ENCODE results near the gene B3GALT5. TPM values are rescaled to one million over a fixed set of nuclear protein-coding genes. Genes with fewer than 3 reads are reported as not detected.
A peak's percentile ranks its signal among the peaks of the same experiment; 100 is the strongest.
"Not testable (repeated sequence)": the region's sequence is repeated elsewhere in the genome, so short reads cannot be mapped to it uniquely, and the experiment has no call there.

B3GALT5 gene
- total RNA-seq, 1 experiment from 2014 or later, result 0.57 TPM

- DNase-seq (ENCODE audit: low read depth), result no peak
Observed at GRCh38 chr21:39666681-39667315, 54.1 kb downstream of the B3GALT5 start.

- no peak for DNase-seq (ENCODE audit: low read depth)
Observed at GRCh38 chr21:39667353-39667891, 54.7 kb downstream of the B3GALT5 start.

- DNase-seq (ENCODE audit: low read depth), result no peak
Observed at GRCh38 chr21:39668369-39668768, 55.6 kb downstream of the B3GALT5 start.

GRCh38 chr21:39669485-39669884 lies 56.7 kb downstream of the B3GALT5 start:
- no peak for DNase-seq (ENCODE audit: low read depth)

- no peak for DNase-seq (ENCODE audit: low read depth)
Observed at GRCh38 chr21:39669976-39670661, 57.4 kb downstream of the B3GALT5 start.

- no peak for DNase-seq (ENCODE audit: low read depth)
Observed at GRCh38 chr21:39670701-39671100, 58.0 kb downstream of the B3GALT5 start.

- DNase-seq (ENCODE audit: low read depth), result no peak
Observed at GRCh38 chr21:39671986-39672385, 59.2 kb downstream of the B3GALT5 start.

- no peak for DNase-seq (ENCODE audit: low read depth)
Observed at GRCh38 chr21:39673163-39673562, 60.4 kb downstream of the B3GALT5 start.

- no peak for DNase-seq (ENCODE audit: low read depth)
Observed at GRCh38 chr21:39673736-39674135, 61.0 kb downstream of the B3GALT5 start.

GRCh38 chr21:39674801-39675200 lies 62.1 kb downstream of the B3GALT5 start:
- DNase-seq (ENCODE audit: low read depth), result peak; percentile 26

- no peak for DNase-seq (ENCODE audit: low read depth)
Observed at GRCh38 chr21:39675590-39675989, 62.9 kb downstream of the B3GALT5 start.

- DNase-seq (ENCODE audit: low read depth), result no peak
Observed at GRCh38 chr21:39675993-39676661, 63.4 kb downstream of the B3GALT5 start.

GRCh38 chr21:39680216-39680615 lies 67.5 kb downstream of the B3GALT5 start:
- DNase-seq (ENCODE audit: low read depth), result no peak

GRCh38 chr21:39681257-39681656 lies 68.5 kb downstream of the B3GALT5 start:
- no peak for DNase-seq (ENCODE audit: low read depth)

GRCh38 chr21:39681845-39682244 lies 69.1 kb downstream of the B3GALT5 start:
- DNase-seq (ENCODE audit: low read depth), result no peak

GRCh38 chr21:39685236-39685635 lies 72.5 kb downstream of the B3GALT5 start:
- no peak for DNase-seq (ENCODE audit: low read depth)

- DNase-seq (ENCODE audit: low read depth), result no peak
Observed at GRCh38 chr21:39685991-39686390, 73.3 kb downstream of the B3GALT5 start.

- DNase-seq (ENCODE audit: low read depth), result no peak
Observed at GRCh38 chr21:39686646-39687468, 74.1 kb downstream of the B3GALT5 start.

GRCh38 chr21:39688010-39688409 lies 75.3 kb downstream of the B3GALT5 start:
- no peak for DNase-seq (ENCODE audit: low read depth)

GRCh38 chr21:39689860-39690259 lies 77.1 kb downstream of the B3GALT5 start:
- DNase-seq (ENCODE audit: low read depth), result not testable (repeated sequence)

GRCh38 chr21:39690454-39690853 lies 77.7 kb downstream of the B3GALT5 start:
- DNase-seq (ENCODE audit: low read depth), result no peak

- no peak for DNase-seq (ENCODE audit: low read depth)
Observed at GRCh38 chr21:39694750-39695149, 82.0 kb downstream of the B3GALT5 start.
